WTC11 (cell line): ENCODE measurements around the gene VPS4A.

Experiments used
- CREB1 ChIP-seq: sonication (generic); formaldehyde crosslinking; IDR thresholded peaks from 2 replicates; pipeline ENCODE4 v1.8.0; 2023; ENCODE audit warnings: mild to moderate bottlenecking, missing genetic modification reagents
- CTCF ChIP-seq: fragments of 200-600 bp; IDR thresholded peaks from 2 replicates; pipeline ENCODE4 v1.8.0; 2022; ENCODE audit warnings: antibody characterized with exemption
- E2F1 ChIP-seq: sonication (generic); formaldehyde crosslinking; IDR thresholded peaks from 2 replicates; pipeline ENCODE4 v1.8.0; 2022; ENCODE audit warnings: mild to moderate bottlenecking, missing genetic modification reagents
- JUN ChIP-seq: sonication (generic); formaldehyde crosslinking; IDR thresholded peaks from 2 replicates; pipeline ENCODE4 v1.8.0; 2023; ENCODE audit warnings: mild to moderate bottlenecking, missing genetic modification reagents

- TF ChIP-seq JUN (CRISPR knock-in tag) (no peak), E2F1 (CRISPR knock-in tag) (no peak), CTCF (no peak), CREB1 (CRISPR knock-in tag) (no peak)
Measured at GRCh38 chr16:69344171-69344570, 33.0 kb downstream of the VPS4A start.
